Muscle of leg (tissue), 11 donors: ENCODE data around the gene XRCC2. TPM values are rescaled to one million over a fixed set of nuclear protein-coding genes. Genes with fewer than 3 reads are reported as not detected.
A peak's percentile ranks its signal among the peaks of the same experiment; 100 is the strongest.
"Not testable (repeated sequence)": the region's sequence is repeated elsewhere in the genome, so short reads cannot be mapped to it uniquely, and the experiment has no call there.

Experiments used
- DNase-seq: peaks from one replicate; pipeline ENCODE4 v3.0.0; 2013
- H3K27ac ChIP-seq: one replicate; pipeline ENCODE4 v1.5.1; 2013; ENCODE audit warnings: mild to moderate bottlenecking, low read length, control low read depth
- H3K27me3 ChIP-seq: one replicate; pipeline ENCODE4 v1.6.1; 2013; ENCODE audit warnings: low read length; ENCODE audit not compliant: control insufficient read depth, insufficient read depth
- H3K36me3 ChIP-seq: one replicate; pipeline ENCODE4 v1.6.1; 2013; ENCODE audit warnings: low read length; ENCODE audit not compliant: control insufficient read depth, insufficient read depth
- H3K4me1 ChIP-seq: one replicate; pipeline ENCODE4 v1.6.1; 2013; ENCODE audit warnings: low read length; ENCODE audit not compliant: control insufficient read depth, insufficient read depth
- H3K4me3 ChIP-seq: one replicate; pipeline ENCODE4 v1.5.1; 2013; ENCODE audit warnings: low read length, control low read depth
- H3K9me3 ChIP-seq: replicated peaks from 2 replicates; pipeline ENCODE4 v1.6.1; 2013; ENCODE audit warnings: low read depth, low read length; ENCODE audit not compliant: control insufficient read depth
- WGBS: methylation state at CpG from one replicate; pipeline ENCODE4 v1.1.5; 2013; ENCODE audit warnings: missing lambda C conversion rate; ENCODE audit not compliant: insufficient coverage; 5-methylcytosine and 5-hydroxymethylcytosine counted together
- polyA plus RNA-seq, 8 donors: library from polyadenylated mRNA; unstranded; fragments of 120-200 nt; gene quantifications; one replicate each; pipeline versions ENCODE4 v1.2.1 to v1.2.3, GENCODE V29; 2013; ENCODE audit warnings: inconsistent platforms in 1 of 8, low replicate concordance in 1 of 8; ENCODE audit not compliant: insufficient read length in 8 of 8, insufficient read depth in 1 of 8
- total RNA-seq: library from RNA; stranded (reverse); fragments of 120-200 nt; gene quantifications from one replicate; pipeline ENCODE4 v1.2.4, GENCODE V29; 2013

XRCC2 gene
- total and polyA plus RNA-seq, 9 donors: 2.8 to 4.7 (median 3.5) TPM

GRCh38 chr7:152664636-152665035, 11.3 kb downstream of the XRCC2 start:
- no peaks in the 10 kb centered on the region for H3K36me3 ChIP-seq
- WGBS: 43% methylated on average over 3 of the region's 4 CpGs
- H3K27me3 ChIP-seq: no peaks in the 10 kb centered on the region
- H3K9me3 ChIP-seq: no peaks in the 10 kb centered on the region
- H3K4me3 ChIP-seq: no peak overlapping the region
- no peak for DNase-seq
- peaks cover 2% of the 10 kb centered on the region for H3K4me1 ChIP-seq
- H3K27ac ChIP-seq: no peak overlapping the region

- DNase-seq: peak; percentile 15
- Histone ChIP-seq H3K4me3 (no peak overlapping the region), H3K36me3 (no peaks in the 10 kb centered on the region), H3K9me3 (no peaks in the 10 kb centered on the region), H3K27ac (no peak overlapping the region), H3K4me1 (peaks cover 2% of the 10 kb centered on the region), H3K27me3 (no peaks in the 10 kb centered on the region)
- WGBS: no CpG with 5 or more reads among the region's 2 CpGs
These were observed 12.0 kb downstream of the XRCC2 start for GRCh38 chr7:152663931-152664330.

- H3K36me3 ChIP-seq: no peaks in the 10 kb centered on the region
- peaks cover 2% of the 10 kb centered on the region for H3K4me1 ChIP-seq
- no peaks in the 10 kb centered on the region for H3K9me3 ChIP-seq
- no peak overlapping the region for H3K27ac ChIP-seq
- WGBS: 14% methylated on average over 4 of the region's 11 CpGs
- DNase-seq: no peak
- no peaks in the 10 kb centered on the region for H3K27me3 ChIP-seq
- no peak overlapping the region for H3K4me3 ChIP-seq
These were observed 12.7 kb downstream of the XRCC2 start for GRCh38 chr7:152663148-152663740.

- WGBS: 100% methylated on average over 1 of the region's 1 CpG
- no peaks in the 10 kb centered on the region for H3K27me3 ChIP-seq
- H3K4me1 ChIP-seq: peaks cover 2% of the 10 kb centered on the region
- peak; percentile 22 for DNase-seq
- peak overlapping the region; percentile 60 for H3K27ac ChIP-seq
- no peaks in the 10 kb centered on the region for H3K36me3 ChIP-seq
- H3K9me3 ChIP-seq: no peaks in the 10 kb centered on the region
- H3K4me3 ChIP-seq: no peak overlapping the region
These were observed 14.5 kb downstream of the XRCC2 start for GRCh38 chr7:152661479-152661878.

- H3K4me3 ChIP-seq: no peak overlapping the region
- H3K27me3 ChIP-seq: no peaks in the 10 kb centered on the region
- H3K4me1 ChIP-seq: peaks cover 2% of the 10 kb centered on the region
- no peaks in the 10 kb centered on the region for H3K9me3 ChIP-seq
- no peaks in the 10 kb centered on the region for H3K36me3 ChIP-seq
- DNase-seq: no peak
- H3K27ac ChIP-seq: no peak overlapping the region
- no CpG with 5 or more reads among the region's 7 CpGs for WGBS
These were observed 15.9 kb downstream of the XRCC2 start for GRCh38 chr7:152660021-152660420.

- Histone ChIP-seq H3K9me3 (no peaks in the 10 kb centered on the region), H3K4me1 (no peaks in the 10 kb centered on the region), H3K36me3 (no peaks in the 10 kb centered on the region), H3K27ac (no peak overlapping the region), H3K4me3 (no peak overlapping the region), H3K27me3 (no peaks in the 10 kb centered on the region)
- WGBS: no CpG with 5 or more reads among the region's 4 CpGs
- no peak for DNase-seq
These were observed 21.0 kb downstream of the XRCC2 start for GRCh38 chr7:152654971-152655370.

- no peaks in the 10 kb centered on the region for H3K4me1 ChIP-seq
- no peaks in the 10 kb centered on the region for H3K9me3 ChIP-seq
- no peak for DNase-seq
- H3K36me3 ChIP-seq: no peaks in the 10 kb centered on the region
- no peak overlapping the region for H3K4me3 ChIP-seq
- WGBS: no CpG with 5 or more reads among the region's 2 CpGs
- no peak overlapping the region for H3K27ac ChIP-seq
- H3K27me3 ChIP-seq: no peaks in the 10 kb centered on the region
These were observed 26.7 kb downstream of the XRCC2 start for GRCh38 chr7:152649220-152649619.

- no peak for DNase-seq
- no peaks in the 10 kb centered on the region for H3K9me3 ChIP-seq
- H3K27me3 ChIP-seq: no peaks in the 10 kb centered on the region
- H3K36me3 ChIP-seq: no peaks in the 10 kb centered on the region
- H3K4me1 ChIP-seq: no peaks in the 10 kb centered on the region
- H3K27ac ChIP-seq: no peak overlapping the region
- no CpG with 5 or more reads among the region's 3 CpGs for WGBS
- H3K4me3 ChIP-seq: no peak overlapping the region
These were observed 28.9 kb downstream of the XRCC2 start for GRCh38 chr7:152647009-152647408.

GRCh38 chr7:152646579-152646978, 29.4 kb downstream of the XRCC2 start:
- not testable (repeated sequence) for H3K36me3 ChIP-seq, H3K4me3 ChIP-seq, H3K27me3 ChIP-seq, H3K27ac ChIP-seq, H3K9me3 ChIP-seq, H3K4me1 ChIP-seq, DNase-seq
- 100% methylated on average over 4 of the region's 11 CpGs for WGBS

- 97% methylated on average over 9 of the region's 9 CpGs for WGBS
- H3K27ac ChIP-seq: no peak overlapping the region
- no peaks in the 10 kb centered on the region for H3K4me1 ChIP-seq
- H3K4me3 ChIP-seq: no peak overlapping the region
- H3K36me3 ChIP-seq: no peaks in the 10 kb centered on the region
- DNase-seq: no peak
- no peaks in the 10 kb centered on the region for H3K27me3 ChIP-seq
- no peaks in the 10 kb centered on the region for H3K9me3 ChIP-seq
These were observed 31.9 kb downstream of the XRCC2 start for GRCh38 chr7:152643979-152644559.

- Histone ChIP-seq H3K27me3 (no peaks in the 10 kb centered on the region), H3K27ac (no peak overlapping the region), H3K36me3 (no peaks in the 10 kb centered on the region), H3K4me1 (no peaks in the 10 kb centered on the region), H3K9me3 (no peaks in the 10 kb centered on the region), H3K4me3 (no peak overlapping the region)
- WGBS: 100% methylated on average over 1 of the region's 6 CpGs
- no peak for DNase-seq
These were observed 34.6 kb downstream of the XRCC2 start for GRCh38 chr7:152641384-152641783.
